ENCODE results near the gene OR5F1.

Gene OR5F1

GRCh38 chr11:55994525-55994924 is at the start of gene OR5F1:
Gene OR5F1, minus strand, starts transcription at chr11:55994625. Its CDS starts 0 bp downstream, at chr11:55994625.
- DNase-seq = no peak

- no peak for DNase-seq
Observed at GRCh38 chr11:56027354-56027753, 32.9 kb upstream of the OR5F1 start, which contains the start of gene OR5AS1. Gene OR5AS1, plus strand, starts transcription at chr11:56027654. Its CDS starts 2,765 bp downstream, at chr11:56030419.

GRCh38 chr11:56013805-56014204 is 19.4 kb upstream of the OR5F1 start:
- DNase-seq = no peak

GRCh38 chr11:56010716-56011115 is 16.3 kb upstream of the OR5F1 start:
- no peak for DNase-seq

GRCh38 chr11:55970935-55971334 is 23.5 kb downstream of the OR5F1 start:
- no peak for DNase-seq

GRCh38 chr11:55969845-55970244 is 24.6 kb downstream of the OR5F1 start, which contains the start of gene OR10AG1:
Gene OR10AG1, minus strand, starts transcription at chr11:55969945. Its CDS starts 38 bp downstream, at chr11:55969907.
- DNase-seq = no peak

GRCh38 chr11:55967914-55968313 is 26.5 kb downstream of the OR5F1 start:
- no peak for DNase-seq

- no peak for DNase-seq
Observed at GRCh38 chr11:55966391-55966790, 28.0 kb downstream of the OR5F1 start.

- DNase-seq = no peak
Observed at GRCh38 chr11:55956521-55956920, 37.9 kb downstream of the OR5F1 start.

- DNase-seq = no peak
Observed at GRCh38 chr11:55949330-55949729, 45.1 kb downstream of the OR5F1 start.
